Urinary bladder (tissue), 4 donors: ENCODE measurements around the gene RASL12. TPM values are rescaled to one million over a fixed set of nuclear protein-coding genes. Genes with fewer than 3 reads are reported as not detected.

Source experiments
- DNase-seq: peaks from one replicate; pipeline ENCODE4 v3.0.0-alpha.2; 2015; ENCODE audit errors: extremely low spot score
- H3K27ac ChIP-seq: one replicate; pipeline ENCODE4 v1.5.1; 2013; ENCODE audit warnings: low read depth, mild to moderate bottlenecking, moderate library complexity
- H3K36me3 ChIP-seq: one replicate; pipeline ENCODE4 v1.6.1; 2013; ENCODE audit warnings: mild to moderate bottlenecking, moderate library complexity; ENCODE audit not compliant: insufficient read depth
- H3K4me1 ChIP-seq: one replicate; pipeline ENCODE4 v1.6.1; 2013; ENCODE audit warnings: mild to moderate bottlenecking, moderate library complexity; ENCODE audit not compliant: insufficient read depth
- H3K4me3 ChIP-seq: one replicate; pipeline ENCODE4 v1.5.1; 2013; ENCODE audit warnings: low read depth, low read length
- WGBS: extraction: QIAGEN DNeasy Blood & Tissue Kit; methylation state at CpG from one replicate; pipeline ENCODE4 v1.1.7; 2013; 5-methylcytosine and 5-hydroxymethylcytosine counted together
- polyA plus RNA-seq: library from polyadenylated mRNA; stranded (reverse); fragments of 200-250 nt; gene quantifications from one replicate; pipeline ENCODE4 v1.2.3, GENCODE V29; 2013
- total RNA-seq: library from RNA; depleted of rRNA; stranded (reverse); fragments of >200 nt; gene quantifications from one replicate; pipeline ENCODE4 v1.2.3, GENCODE V29; 2014
- donor health status: healthy with polysubstance abuse.
- donor health status: healthy.

RASL12 gene
- total and polyA plus RNA-seq, 2 donors: 54.6 to 85.0 TPM

GRCh38 chr15:65087411-65087810, 19.6 kb upstream of the RASL12 start:
- no peaks in the 10 kb centered on the region for H3K36me3 ChIP-seq
- DNase-seq: no peak
- H3K27ac ChIP-seq: peak overlapping the region; percentile 75
- H3K4me1 ChIP-seq: peaks cover 2% of the 10 kb centered on the region
- H3K4me3 ChIP-seq: no peak overlapping the region
- WGBS: 72% methylated on average over 3 of the region's 3 CpGs

- Histone ChIP-seq H3K4me1 (peaks cover 2% of the 10 kb centered on the region), H3K36me3 (no peaks in the 10 kb centered on the region), H3K27ac (peak overlapping the region; percentile 18), H3K4me3 (no peak overlapping the region)
- WGBS: 77% methylated on average over 6 of the region's 6 CpGs
- DNase-seq: no peak
Observed at GRCh38 chr15:65086680-65087111, 18.9 kb upstream of the RASL12 start.

GRCh38 chr15:65085990-65086679, 18.3 kb upstream of the RASL12 start:
- peaks cover 2% of the 10 kb centered on the region for H3K4me1 ChIP-seq
- DNase-seq: no peak
- WGBS: 83% methylated on average over 6 of the region's 6 CpGs

GRCh38 chr15:65085207-65085753, 17.5 kb upstream of the RASL12 start:
- peaks cover 2% of the 10 kb centered on the region for H3K4me1 ChIP-seq
- H3K4me3 ChIP-seq: no peak overlapping the region
- DNase-seq: no peak
- no peak overlapping the region for H3K27ac ChIP-seq
- 84% methylated on average over 8 of the region's 8 CpGs for WGBS
- no peaks in the 10 kb centered on the region for H3K36me3 ChIP-seq

More at GRCh38 chr15:65085990-65086679, 18.3 kb upstream of the RASL12 start:
- no peaks in the 10 kb centered on the region for H3K36me3 ChIP-seq
- no peak overlapping the region for H3K4me3 ChIP-seq
- H3K27ac ChIP-seq: no peak overlapping the region

DNA sequence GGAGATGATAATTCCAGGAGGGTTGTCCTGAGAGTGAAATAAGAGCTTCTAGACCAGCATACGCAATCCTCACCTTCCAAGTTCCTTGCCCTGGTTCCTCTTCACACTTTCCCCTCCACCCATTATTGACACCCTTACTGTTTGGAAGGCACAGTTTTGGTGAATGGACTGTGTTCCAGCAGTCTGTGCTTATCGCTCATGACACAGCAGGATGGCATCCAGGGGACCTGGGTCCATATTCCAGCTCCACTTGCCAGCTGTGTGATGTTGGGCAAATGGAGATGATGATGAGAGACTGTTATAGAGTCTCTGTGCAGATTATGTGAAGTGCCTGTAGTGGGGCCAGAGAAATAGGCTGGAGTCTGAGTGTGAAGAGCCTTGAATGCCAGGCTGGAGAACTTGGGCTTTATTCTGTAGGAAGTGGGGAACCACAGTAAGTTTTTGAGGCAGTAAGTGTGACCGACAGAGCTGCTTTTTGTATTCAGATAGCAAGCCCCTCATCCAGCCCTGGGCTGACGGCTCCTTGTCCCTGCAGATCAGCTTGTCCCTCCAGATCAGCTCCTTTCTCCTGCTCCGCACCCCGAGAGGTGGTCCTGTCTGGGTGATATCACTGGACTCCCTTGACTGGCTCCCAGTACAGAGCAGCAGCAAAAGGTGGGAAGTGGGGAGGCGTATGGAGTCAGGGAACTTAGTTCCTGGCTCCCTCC, 16.9 kb upstream of the RASL12 start:
- Histone ChIP-seq H3K27ac (no peak overlapping the region), H3K4me3 (no peak overlapping the region), H3K4me1 (peaks cover 2% of the 10 kb centered on the region), H3K36me3 (no peaks in the 10 kb centered on the region)
- DNase-seq: no peak
- WGBS: 93% methylated on average over 7 of the region's 7 CpGs

DNA sequence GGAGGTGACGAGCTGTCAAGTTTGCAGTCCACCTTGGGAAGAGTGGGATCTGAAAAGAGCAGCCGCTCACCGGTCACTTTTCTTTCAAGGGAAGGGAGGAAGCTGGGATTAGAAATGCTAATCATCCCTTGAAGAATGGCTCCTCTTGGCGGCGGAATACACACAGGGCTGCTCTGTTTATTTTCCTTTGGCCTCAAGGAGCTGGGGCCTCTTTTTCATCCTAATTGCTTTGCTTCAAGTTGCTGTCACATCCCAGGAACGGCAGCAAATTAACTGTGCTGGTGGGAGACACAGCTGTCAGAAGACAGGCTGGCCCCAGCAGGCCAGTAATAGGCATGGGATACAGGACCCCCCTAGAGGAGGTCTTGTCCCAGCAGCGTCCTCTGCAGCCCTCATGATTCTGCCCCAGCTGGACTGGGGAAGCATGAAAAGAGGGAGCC, 15.5 kb upstream of the RASL12 start:
- 36% methylated on average over 7 of the region's 7 CpGs for WGBS
- H3K4me3 ChIP-seq: no peak overlapping the region
- H3K27ac ChIP-seq: no peak overlapping the region
- H3K4me1 ChIP-seq: peaks cover 2% of the 10 kb centered on the region
- H3K36me3 ChIP-seq: no peaks in the 10 kb centered on the region
- DNase-seq: no peak

- DNase-seq: no peak
- H3K27ac ChIP-seq: no peak overlapping the region
- H3K4me1 ChIP-seq: peaks cover 2% of the 10 kb centered on the region
- no peak overlapping the region for H3K4me3 ChIP-seq
- no peaks in the 10 kb centered on the region for H3K36me3 ChIP-seq
- 31% methylated on average over 7 of the region's 7 CpGs for WGBS
Observed at GRCh38 chr15:65082303-65082953, 14.6 kb upstream of the RASL12 start.

DNA sequence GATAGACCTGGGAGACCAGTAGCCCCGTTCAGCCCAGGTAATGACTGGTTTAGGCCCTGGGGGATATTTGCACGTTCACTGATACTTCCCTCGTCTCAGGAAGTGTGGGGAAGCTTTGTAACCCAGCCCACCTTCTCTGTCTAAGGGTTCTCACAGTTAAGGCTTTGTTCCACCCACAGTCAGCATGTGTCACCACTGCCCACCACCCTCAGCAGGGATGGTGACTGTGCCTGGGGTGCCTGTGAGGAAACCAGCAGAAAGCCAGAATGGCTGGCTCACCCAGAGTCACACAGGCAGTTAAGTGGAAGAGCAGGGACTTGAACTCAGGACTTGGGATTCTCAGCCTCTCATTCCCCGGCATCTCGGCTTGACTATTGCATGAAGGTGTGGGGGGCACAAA, 14.0 kb upstream of the RASL12 start:
- Histone ChIP-seq H3K27ac (no peak overlapping the region), H3K36me3 (no peaks in the 10 kb centered on the region), H3K4me3 (no peak overlapping the region), H3K4me1 (no peaks in the 10 kb centered on the region)
- WGBS: 84% methylated on average over 5 of the region's 5 CpGs
- no peak for DNase-seq

GRCh38 chr15:65081270-65081669, 13.5 kb upstream of the RASL12 start:
- 61% methylated on average over 6 of the region's 6 CpGs for WGBS
- no peak for DNase-seq
- H3K36me3 ChIP-seq: no peaks in the 10 kb centered on the region
- H3K27ac ChIP-seq: no peak overlapping the region
- H3K4me3 ChIP-seq: no peak overlapping the region
- H3K4me1 ChIP-seq: no peaks in the 10 kb centered on the region

- Histone ChIP-seq H3K4me3 (no peak overlapping the region), H3K4me1 (no peaks in the 10 kb centered on the region), H3K27ac (no peak overlapping the region), H3K36me3 (no peaks in the 10 kb centered on the region)
- DNase-seq: no peak
- WGBS: 94% methylated on average over 5 of the region's 5 CpGs
Observed at GRCh38 chr15:65079580-65079979, 11.8 kb upstream of the RASL12 start.

DNA sequence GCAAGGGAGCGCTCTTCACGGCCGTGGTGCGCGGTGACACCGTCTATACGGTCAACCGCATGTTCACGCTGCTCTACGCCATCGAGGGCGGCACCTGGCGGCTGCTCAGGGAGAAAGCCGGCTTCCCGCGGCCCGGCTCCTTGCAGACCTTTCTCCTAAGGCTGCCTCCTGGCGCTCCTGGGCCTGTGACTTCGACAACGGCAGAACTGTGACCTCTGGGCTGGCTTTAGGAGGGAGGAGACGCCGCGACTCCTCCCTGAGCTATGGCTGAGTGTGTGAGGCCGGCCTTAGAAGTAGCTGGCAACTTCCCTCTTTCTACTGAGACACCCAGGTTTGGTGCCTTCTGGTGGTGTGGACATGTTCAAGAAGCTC, 10.2 kb upstream of the RASL12 start:
- Histone ChIP-seq H3K4me3 (no peak overlapping the region), H3K36me3 (no peaks in the 10 kb centered on the region), H3K4me1 (no peaks in the 10 kb centered on the region), H3K27ac (no peak overlapping the region)
- 43% methylated on average over 24 of the region's 24 CpGs for WGBS
- DNase-seq: no peak

GRCh38 chr15:65077291-65077980, 9.6 kb upstream of the RASL12 start:
- Histone ChIP-seq H3K27ac (no peak overlapping the region), H3K4me1 (no peaks in the 10 kb centered on the region), H3K4me3 (no peak overlapping the region), H3K36me3 (no peaks in the 10 kb centered on the region)
- DNase-seq: no peak
- 72% methylated on average over 85 of the region's 85 CpGs for WGBS

GRCh38 chr15:65076486-65077290, 8.9 kb upstream of the RASL12 start, which contains the start of gene KBTBD13:
KBTBD13 (plus strand) TSS chr15:65076746; CDS start chr15:65076816, 70 bp downstream.
- Histone ChIP-seq H3K4me1 (no peaks in the 10 kb centered on the region), H3K27ac (no peak within 1 kb of the TSS), H3K36me3 (no peaks in the 10 kb centered on the region), H3K4me3 (no peak within 1 kb of the TSS)
- DNase-seq: no peak
- 82% methylated on average over 73 of the region's 73 CpGs for WGBS
